Fibroblast of lung (primary cell): ENCODE data around the gene SRPK2. TPM values are rescaled to one million over a fixed set of nuclear protein-coding genes. Genes with fewer than 3 reads are reported as not detected.

Source experiments
- DNase-seq, 2 donors: peaks; one replicate each; pipeline versions ENCODE4 v3.0.0 to v3.0.0-alpha.2; 2010; ENCODE audit warnings: low read depth in 2 of 2
- H2AFZ ChIP-seq: 2 replicates; pipeline ENCODE4 v1.5.1; 2012; ENCODE audit warnings: low read length, control low read depth, inconsistent platforms
- H3K27ac ChIP-seq: 2 replicates; pipeline ENCODE4 v1.5.1; 2011; ENCODE audit warnings: low read length, control low read depth; ENCODE audit not compliant: insufficient read depth
- H3K27me3 ChIP-seq: 2 replicates; pipeline ENCODE4 v1.5.1; 2011; ENCODE audit warnings: mild to moderate bottlenecking, low read length; ENCODE audit not compliant: control insufficient read depth, insufficient read depth
- H3K36me3 ChIP-seq: 2 replicates; pipeline ENCODE4 v1.5.1; 2011; ENCODE audit warnings: low read length; ENCODE audit not compliant: control insufficient read depth, insufficient read depth
- H3K4me1 ChIP-seq: 2 replicates; pipeline ENCODE4 v1.5.1; 2011; ENCODE audit warnings: low read length; ENCODE audit not compliant: control insufficient read depth, insufficient read depth; ENCODE audit errors: extremely low read depth
- H3K4me2 ChIP-seq: 2 replicates; pipeline ENCODE4 v1.5.1; 2011; ENCODE audit warnings: low read length, control low read depth; ENCODE audit not compliant: insufficient read depth; ENCODE audit errors: extremely low read depth
- H3K4me3 ChIP-seq, 4 experiments: fragments of 200-600 bp in 1 of 4; sonication (generic) in 1 of 4; replicated peaks in 1 of 4; 2 replicates each; pipeline ENCODE4 v1.5.1; 2011 to 2016; ENCODE audit warnings: low read length in 4 of 4, low read depth in 3 of 4, mild to moderate bottlenecking in 3 of 4, control low read depth in 2 of 4, inconsistent platforms in 1 of 4, mixed read lengths in 1 of 4; ENCODE audit not compliant: insufficient read depth in 1 of 4; ENCODE audit errors: control extremely low read depth in 1 of 4
- H3K79me2 ChIP-seq: 2 replicates; pipeline ENCODE4 v1.5.1; 2012; ENCODE audit warnings: mild to moderate bottlenecking, low read length, inconsistent platforms; ENCODE audit not compliant: control insufficient read depth, insufficient read depth
- H3K9ac ChIP-seq: 2 replicates; pipeline ENCODE4 v1.5.1; 2011; ENCODE audit warnings: mild to moderate bottlenecking, low read length, control low read depth; ENCODE audit not compliant: insufficient read depth
- H3K9me3 ChIP-seq: 2 replicates; pipeline ENCODE4 v1.5.1; 2012; ENCODE audit warnings: low read depth, low read length; ENCODE audit not compliant: control insufficient read depth, insufficient read depth
- H4K20me1 ChIP-seq: 2 replicates; pipeline ENCODE4 v1.5.1; 2011; ENCODE audit warnings: low read length; ENCODE audit not compliant: control insufficient read depth, insufficient read depth; ENCODE audit errors: extremely low read depth
- CTCF ChIP-seq, 2 donors: IDR thresholded peaks in 1 of 2; conservative IDR thresholded peaks in 1 of 2; 1 replicate in 1 of 2; 2 replicates in 1 of 2; pipeline ENCODE4 v1.5.1; 2011 to 2012; ENCODE audit warnings: low read length in 2 of 2, control low read depth in 1 of 2, inconsistent platforms in 1 of 2, low read depth in 1 of 2, mild to moderate bottlenecking in 1 of 2
- EZH2 ChIP-seq: IDR thresholded peaks from 2 replicates; pipeline ENCODE4 v1.5.1; 2012; ENCODE audit warnings: low read length, control low read depth, mild to moderate bottlenecking; ENCODE audit errors: missing control alignments
- polyA plus RNA-seq, 2 donors: library from polyadenylated mRNA; depleted of rRNA in 1 of 2; stranded (reverse) in 1 of 2; unstranded in 1 of 2; fragments of >200 nt; gene quantifications; 2 replicates each; pipeline ENCODE4 v1.2.1, GENCODE V29; 2011 to 2012; ENCODE audit warnings: missing spikeins in 1 of 2
- total RNA-seq: library from RNA; depleted of rRNA; stranded (reverse); fragments of >200 nt; gene quantifications from 2 replicates; pipeline ENCODE4 v1.2.1, GENCODE V29; 2014

Gene SRPK2
- total and polyA plus RNA-seq, 2 donors (not counting 1 experiment from before 2014, with no cell fraction given) = 27.8 to 61.8 TPM

GRCh38 chr7:105256761-105257231 is 131.9 kb downstream of the SRPK2 start:
- Histone ChIP-seq H3K4me1 (peaks cover 3% of the 10 kb centered on the region), H3K27me3 (no peaks in the 10 kb centered on the region), H3K9me3 (no peaks in the 10 kb centered on the region), H3K4me2 (no peak overlapping the region), H3K27ac (no peak overlapping the region), H3K36me3 (no peaks in the 10 kb centered on the region), H4K20me1 (no peaks in the 10 kb centered on the region), H3K9ac (no peak overlapping the region), H3K4me3 (no peak overlapping the region), H2AFZ (no peak overlapping the region), H3K79me2 (peaks cover 10% of the 10 kb centered on the region)
- TF ChIP-seq CTCF (conservative IDR thresholded peaks at IDR 0.05 in 1 of 2, IDR thresholded peaks at IDR 0.05 in 1 of 2; ENCODE audit: low read depth in 1 of 2, low read length in 2 of 2) (no peak), EZH2 (no peak)
- DNase-seq = no peak

GRCh38 chr7:105250706-105251105 is 138.0 kb downstream of the SRPK2 start:
- Histone ChIP-seq H3K27me3 (no peaks in the 10 kb centered on the region), H3K27ac (no peak overlapping the region), H3K9me3 (no peaks in the 10 kb centered on the region), H2AFZ (no peak overlapping the region), H4K20me1 (no peaks in the 10 kb centered on the region), H3K4me1 (no peaks in the 10 kb centered on the region), H3K36me3 (no peaks in the 10 kb centered on the region), H3K9ac (no peak overlapping the region), H3K4me3 (no peak overlapping the region), H3K4me2 (no peak overlapping the region), H3K79me2 (peaks cover 5% of the 10 kb centered on the region)
- DNase-seq = no peak
- no peak for TF ChIP-seq CTCF (conservative IDR thresholded peaks at IDR 0.05 in 1 of 2, IDR thresholded peaks at IDR 0.05 in 1 of 2; ENCODE audit: low read depth in 1 of 2, low read length in 2 of 2)
- no peak for TF ChIP-seq EZH2

GRCh38 chr7:105250239-105250638 is 138.5 kb downstream of the SRPK2 start:
- Histone ChIP-seq H3K27me3 (no peaks in the 10 kb centered on the region), H3K9ac (no peak overlapping the region), H4K20me1 (no peaks in the 10 kb centered on the region), H3K27ac (no peak overlapping the region), H3K4me1 (no peaks in the 10 kb centered on the region), H2AFZ (no peak overlapping the region), H3K4me2 (no peak overlapping the region), H3K79me2 (peaks cover 5% of the 10 kb centered on the region), H3K9me3 (no peaks in the 10 kb centered on the region), H3K4me3 (no peak overlapping the region), H3K36me3 (no peaks in the 10 kb centered on the region)
- TF ChIP-seq EZH2 = no peak
- no peak for TF ChIP-seq CTCF (conservative IDR thresholded peaks at IDR 0.05 in 1 of 2, IDR thresholded peaks at IDR 0.05 in 1 of 2; ENCODE audit: low read depth in 1 of 2, low read length in 2 of 2)
- no peak for DNase-seq
